Spleen (tissue), 3 donors: ENCODE data around the gene NME4.

Experiments
- POLR2A ChIP-seq, 3 donors: fragments of 450-650 bp; IDR thresholded peaks; one replicate each; pipeline ENCODE4 v1.5.1; 2017; ENCODE audit warnings: antibody characterized with exemption in 3 of 3, mild to moderate bottlenecking in 1 of 3
- POLR2AphosphoS5 ChIP-seq, 3 donors: sonication (generic); formaldehyde crosslinking; IDR thresholded peaks; one replicate each; pipeline ENCODE4 v1.5.1; 2017; ENCODE audit warnings: antibody characterized with exemption in 3 of 3

DNA sequence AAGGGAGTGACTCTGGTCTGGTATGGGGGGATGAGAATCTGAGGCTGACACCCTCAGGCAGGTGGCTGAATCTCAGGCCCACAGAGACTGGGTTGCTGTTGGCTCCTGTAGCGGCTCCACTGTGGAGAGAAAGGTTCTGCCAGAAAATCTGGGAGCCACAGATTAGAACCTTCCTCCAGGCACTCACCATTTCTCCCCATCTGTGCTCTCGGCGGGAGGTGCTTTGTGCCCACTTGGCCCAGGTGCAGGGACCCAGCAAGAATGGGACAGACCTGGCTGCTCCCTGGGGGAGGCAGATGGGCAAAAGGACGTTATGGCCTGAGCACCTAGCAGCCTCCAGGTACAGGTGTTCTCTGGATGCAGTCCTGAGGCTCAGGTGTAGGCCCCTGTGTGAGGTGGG, 48.6 kb downstream of the NME4 start:
- TF ChIP-seq POLR2AphosphoS5 (IDR thresholded peaks at IDR 0.05) (no peak), POLR2A (IDR thresholded peaks at IDR 0.05) (no peak)
